ENCODE results near the gene PLA2G2D. TPM values are rescaled to one million over a fixed set of nuclear protein-coding genes. Genes with fewer than 3 reads are reported as not detected.
"Not testable (repeated sequence)": the region's sequence is repeated elsewhere in the genome, so short reads cannot be mapped to it uniquely, and the experiment has no call there.

PLA2G2D gene
- total RNA-seq, 1 experiment from 2014 or later: not detected

GRCh38 chr1:20148571-20149500 lies 29.5 kb upstream of the PLA2G2D start:
- H3K9me3 ChIP-seq: no peaks in the 10 kb centered on the region
- DNase-seq: no peak
- H3K4me3 ChIP-seq: no peak overlapping the region
- no peaks in the 10 kb centered on the region for H3K36me3 ChIP-seq
- no peaks in the 10 kb centered on the region for H3K27me3 ChIP-seq

- H3K27me3 ChIP-seq: no peaks in the 10 kb centered on the region
- no peak overlapping the region for H3K4me3 ChIP-seq
- no peak for DNase-seq
- H3K36me3 ChIP-seq: no peaks in the 10 kb centered on the region
- H3K9me3 ChIP-seq: no peaks in the 10 kb centered on the region
Observed at GRCh38 chr1:20147846-20148570, 28.7 kb upstream of the PLA2G2D start.

GRCh38 chr1:20143734-20144565 lies 24.6 kb upstream of the PLA2G2D start:
- H3K9me3 ChIP-seq: no peaks in the 10 kb centered on the region
- no peak overlapping the region for H3K4me3 ChIP-seq
- no peaks in the 10 kb centered on the region for H3K27me3 ChIP-seq
- no peaks in the 10 kb centered on the region for H3K36me3 ChIP-seq
- no peak for DNase-seq

GRCh38 chr1:20143318-20143717 lies 24.0 kb upstream of the PLA2G2D start:
- Histone ChIP-seq H3K4me3 (no peak overlapping the region), H3K9me3 (no peaks in the 10 kb centered on the region), H3K27me3 (no peaks in the 10 kb centered on the region), H3K36me3 (no peaks in the 10 kb centered on the region)
- DNase-seq: no peak

GRCh38 chr1:20142001-20142710 lies 22.8 kb upstream of the PLA2G2D start:
- no peaks in the 10 kb centered on the region for H3K27me3 ChIP-seq
- H3K9me3 ChIP-seq: no peaks in the 10 kb centered on the region
- no peak overlapping the region for H3K4me3 ChIP-seq
- no peaks in the 10 kb centered on the region for H3K36me3 ChIP-seq
- no peak for DNase-seq

- DNase-seq: no peak
- Histone ChIP-seq H3K9me3 (no peaks in the 10 kb centered on the region), H3K27me3 (no peaks in the 10 kb centered on the region)
Observed at GRCh38 chr1:20141466-20141865, 22.1 kb upstream of the PLA2G2D start.

GRCh38 chr1:20141001-20141400 lies 21.7 kb upstream of the PLA2G2D start:
- Histone ChIP-seq H3K27me3 (no peaks in the 10 kb centered on the region), H3K4me3 (no peak overlapping the region), H3K36me3 (no peaks in the 10 kb centered on the region), H3K9me3 (no peaks in the 10 kb centered on the region)
- no peak for DNase-seq

More at GRCh38 chr1:20141466-20141865, 22.1 kb upstream of the PLA2G2D start:
- Histone ChIP-seq H3K36me3 (no peaks in the 10 kb centered on the region), H3K4me3 (no peak overlapping the region)

GRCh38 chr1:20139776-20140612 lies 20.7 kb upstream of the PLA2G2D start:
- no peaks in the 10 kb centered on the region for H3K27me3 ChIP-seq
- no peak overlapping the region for H3K4me3 ChIP-seq
- no peak for DNase-seq

GRCh38 chr1:20138961-20139550 lies 19.7 kb upstream of the PLA2G2D start, which contains the start of gene PLA2G2F:
Gene PLA2G2F, plus strand, starts transcription at chr1:20139323. Its CDS starts 105 bp downstream, at chr1:20139428.
- H3K27me3 ChIP-seq: no peaks in the 10 kb centered on the region
- H3K36me3 ChIP-seq: no peaks in the 10 kb centered on the region
- H3K4me3 ChIP-seq: no peak within 1 kb of the TSS
- H3K9me3 ChIP-seq: no peaks in the 10 kb centered on the region
- no peak for DNase-seq

More at GRCh38 chr1:20139776-20140612, 20.7 kb upstream of the PLA2G2D start:
- Histone ChIP-seq H3K36me3 (no peaks in the 10 kb centered on the region), H3K9me3 (no peaks in the 10 kb centered on the region)

- Histone ChIP-seq H3K4me3 (no peak overlapping the region), H3K9me3 (no peaks in the 10 kb centered on the region), H3K27me3 (no peaks in the 10 kb centered on the region), H3K36me3 (no peaks in the 10 kb centered on the region)
- no peak for DNase-seq
Observed at GRCh38 chr1:20138346-20138745, 19.0 kb upstream of the PLA2G2D start.

- no peak for DNase-seq
- no peaks in the 10 kb centered on the region for H3K36me3 ChIP-seq
Observed at GRCh38 chr1:20137604-20138003, 18.3 kb upstream of the PLA2G2D start.

GRCh38 chr1:20137055-20137454 lies 17.7 kb upstream of the PLA2G2D start:
- Histone ChIP-seq H3K36me3 (no peaks in the 10 kb centered on the region), H3K9me3 (no peaks in the 10 kb centered on the region), H3K27me3 (no peaks in the 10 kb centered on the region), H3K4me3 (no peak overlapping the region)
- DNase-seq: no peak

More at GRCh38 chr1:20137604-20138003, 18.3 kb upstream of the PLA2G2D start:
- H3K27me3 ChIP-seq: no peaks in the 10 kb centered on the region
- no peak overlapping the region for H3K4me3 ChIP-seq
- no peaks in the 10 kb centered on the region for H3K9me3 ChIP-seq

GRCh38 chr1:20136249-20136648 lies 16.9 kb upstream of the PLA2G2D start:
- DNase-seq: no peak
- Histone ChIP-seq H3K36me3 (no peaks in the 10 kb centered on the region), H3K4me3 (no peak overlapping the region), H3K27me3 (no peaks in the 10 kb centered on the region), H3K9me3 (no peaks in the 10 kb centered on the region)

GRCh38 chr1:20134995-20135394 lies 15.7 kb upstream of the PLA2G2D start:
- Histone ChIP-seq H3K27me3 (no peaks in the 10 kb centered on the region), H3K36me3 (no peaks in the 10 kb centered on the region), H3K9me3 (no peaks in the 10 kb centered on the region; the same call in 1 of the 2 replicates), H3K4me3 (no peak overlapping the region)
- no peak for DNase-seq

- H3K36me3 ChIP-seq, H3K27me3 ChIP-seq, H3K4me3 ChIP-seq, DNase-seq, H3K9me3 ChIP-seq: not testable (repeated sequence)
Observed at GRCh38 chr1:20130518-20130917, 11.2 kb upstream of the PLA2G2D start.
